BLaER1 (cell line): ENCODE measurements around the gene ARSB.

Experiments used
- H3K27ac ChIP-seq: shearing (Covaris generic); formaldehyde crosslinking; 2 replicates; pipeline ENCODE4 v1.8.1; 2022
- H3K27me3 ChIP-seq: shearing (Covaris generic); formaldehyde crosslinking; 2 replicates; pipeline ENCODE4 v1.8.1; 2022
- H3K36me3 ChIP-seq: shearing (Covaris generic); formaldehyde crosslinking; 2 replicates; pipeline ENCODE4 v1.8.1; 2022
- H3K4me1 ChIP-seq: shearing (Covaris generic); formaldehyde crosslinking; 2 replicates; pipeline ENCODE4 v1.8.1; 2022
- H3K4me2 ChIP-seq: shearing (Covaris generic); formaldehyde crosslinking; 2 replicates; pipeline ENCODE4 v1.8.1; 2022
- H3K4me3 ChIP-seq: shearing (Covaris generic); formaldehyde crosslinking; 2 replicates; pipeline ENCODE4 v1.8.1; 2022
- H3K9ac ChIP-seq: shearing (Covaris generic); formaldehyde crosslinking; 2 replicates; pipeline ENCODE4 v1.8.1; 2022
- H3K9me3 ChIP-seq: shearing (Covaris generic); formaldehyde crosslinking; 2 replicates; pipeline ENCODE4 v1.8.1; 2022
- H4K20me1 ChIP-seq: shearing (Covaris generic); formaldehyde crosslinking; 2 replicates; pipeline ENCODE4 v1.8.1; 2022
- Cebpa-rat ChIP-seq: shearing (Covaris generic); IDR thresholded peaks from 2 replicates; pipeline ENCODE4 v1.8.1; 2022

Gene ARSB

DNA sequence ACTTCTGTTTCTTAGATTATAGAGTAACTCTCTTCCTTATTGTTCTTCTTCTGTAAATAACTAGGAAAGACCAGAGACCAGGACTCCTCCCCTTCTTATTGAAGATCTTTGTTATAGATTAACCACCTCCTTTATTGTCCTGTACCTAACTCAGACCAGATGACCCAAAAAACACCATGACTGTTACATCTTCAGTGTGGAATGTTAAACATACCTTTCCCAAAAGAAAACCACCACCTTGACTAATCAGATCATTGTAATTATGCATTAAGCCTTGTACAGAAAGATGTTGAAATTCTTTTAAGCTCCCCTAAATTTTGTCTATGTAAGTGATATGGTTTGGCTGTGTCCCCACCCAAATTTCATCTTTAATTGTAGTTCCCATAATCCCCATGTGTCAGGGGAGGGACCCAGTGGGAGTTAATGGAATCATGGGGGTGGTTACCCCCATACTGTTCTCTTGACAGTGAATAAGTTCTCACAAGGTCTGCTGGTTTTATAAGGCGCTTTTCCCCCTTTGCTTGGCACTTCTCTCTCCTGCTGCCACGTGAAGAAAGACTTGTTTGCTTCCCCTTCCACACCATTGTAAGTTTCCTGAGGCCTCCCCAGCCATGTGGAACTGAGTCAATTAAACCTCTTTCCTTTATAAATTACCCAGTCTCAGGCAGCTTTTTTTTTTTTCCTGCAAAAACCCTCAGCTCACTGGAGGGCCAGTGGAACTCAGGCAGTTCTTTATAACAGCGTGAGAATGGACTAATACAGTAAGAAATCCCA lies 26.3 kb downstream of the ARSB start:
- H3K4me3 ChIP-seq: no peak overlapping the region
- no peak overlapping the region for H3K27ac ChIP-seq
- H4K20me1 ChIP-seq: no peaks in the 10 kb centered on the region
- no peaks in the 10 kb centered on the region for H3K27me3 ChIP-seq
- peaks cover 9% of the 10 kb centered on the region for H3K36me3 ChIP-seq
- no peaks in the 10 kb centered on the region for H3K4me1 ChIP-seq
- H3K9me3 ChIP-seq: no peaks in the 10 kb centered on the region
- no peak for TF ChIP-seq Cebpa-rat
- H3K4me2 ChIP-seq: no peak overlapping the region
- no peak overlapping the region for H3K9ac ChIP-seq

DNA sequence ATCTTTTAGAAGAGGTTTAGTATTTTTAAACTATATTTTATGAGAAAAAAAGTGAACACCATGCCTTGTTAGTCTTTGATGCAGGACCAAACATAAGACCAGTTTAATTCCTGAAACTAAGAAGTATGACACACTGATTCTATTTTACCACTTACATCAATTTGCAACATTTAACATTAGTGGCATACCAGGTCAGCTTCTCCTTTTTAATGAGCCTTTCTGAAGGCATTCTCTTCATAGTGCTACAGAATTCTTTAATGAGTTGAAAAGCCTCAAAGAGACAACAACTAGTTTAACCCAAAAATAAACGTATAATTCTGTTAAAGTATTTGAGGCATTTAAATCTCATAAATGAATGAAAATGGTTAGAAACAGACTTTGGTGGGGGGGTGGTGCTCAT lies 28.2 kb downstream of the ARSB start:
- Histone ChIP-seq H4K20me1 (no peaks in the 10 kb centered on the region), H3K9me3 (no peaks in the 10 kb centered on the region), H3K36me3 (peaks cover 6% of the 10 kb centered on the region), H3K4me1 (no peaks in the 10 kb centered on the region), H3K27ac (no peak overlapping the region), H3K4me3 (no peak overlapping the region), H3K4me2 (no peak overlapping the region), H3K27me3 (no peaks in the 10 kb centered on the region), H3K9ac (no peak overlapping the region)
- TF ChIP-seq Cebpa-rat: no peak

DNA sequence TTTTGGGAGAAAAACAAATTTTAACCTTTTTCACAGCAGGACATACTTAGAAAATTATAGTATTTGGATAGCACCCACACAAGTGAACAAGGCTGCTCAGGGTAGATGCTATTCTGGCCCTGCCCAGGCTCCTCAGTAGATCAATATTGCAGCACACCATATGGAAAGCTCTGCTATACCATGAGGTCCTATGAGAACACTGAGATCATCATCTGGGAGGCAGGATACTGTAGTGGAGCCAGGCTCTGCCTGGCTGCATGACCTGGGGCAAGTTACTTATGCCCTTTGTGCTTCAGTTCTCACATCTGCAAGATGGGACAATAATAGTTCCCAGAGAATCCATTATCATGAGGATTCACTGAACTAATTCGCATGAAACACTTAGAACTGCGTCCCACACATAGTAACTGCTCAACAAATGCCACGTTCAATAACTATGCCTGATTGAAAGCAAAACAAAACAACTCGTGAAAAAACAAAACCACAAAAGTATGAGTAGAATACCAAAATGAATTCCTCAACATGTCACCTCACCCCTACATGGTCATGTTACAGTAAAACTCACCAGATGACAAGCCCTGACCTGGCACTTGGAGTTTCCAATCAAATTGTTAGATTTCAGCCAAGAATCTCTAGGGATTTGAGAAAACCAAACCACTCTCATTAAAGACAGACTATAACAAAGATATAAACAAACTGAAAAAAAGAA lies 31.9 kb downstream of the ARSB start:
- TF ChIP-seq Cebpa-rat: no peak
- Histone ChIP-seq H3K9ac (no peak overlapping the region), H4K20me1 (no peaks in the 10 kb centered on the region), H3K9me3 (no peaks in the 10 kb centered on the region), H3K4me1 (no peaks in the 10 kb centered on the region), H3K27ac (no peak overlapping the region), H3K36me3 (peaks cover 6% of the 10 kb centered on the region; the same call in 1 of the 2 replicates), H3K4me3 (no peak overlapping the region), H3K4me2 (no peak overlapping the region), H3K27me3 (no peaks in the 10 kb centered on the region)

DNA sequence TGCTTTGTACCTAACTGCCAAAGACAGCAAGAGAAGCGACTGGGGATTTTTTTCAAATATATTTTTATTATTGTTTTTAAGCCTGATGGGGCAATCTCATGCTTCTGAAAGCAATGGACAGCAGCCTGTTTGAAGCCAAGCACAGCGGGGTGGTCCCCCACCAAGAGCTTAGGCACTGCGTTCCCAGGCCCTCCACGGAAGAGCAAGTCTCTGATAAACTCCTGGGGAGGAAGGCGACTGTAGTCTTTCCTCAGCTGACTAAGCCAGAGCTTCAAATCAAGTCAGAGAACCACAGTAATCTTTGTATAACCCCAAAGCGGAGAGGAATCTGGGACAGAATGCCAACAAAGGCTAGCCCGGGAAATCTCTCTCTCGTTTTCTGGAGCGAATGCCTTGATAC lies 54.4 kb downstream of the ARSB start:
- H3K4me3 ChIP-seq: no peak overlapping the region
- H3K9ac ChIP-seq: no peak overlapping the region
- H3K36me3 ChIP-seq: no peaks in the 10 kb centered on the region
- H3K9me3 ChIP-seq: no peaks in the 10 kb centered on the region
- no peaks in the 10 kb centered on the region for H3K4me1 ChIP-seq
- no peaks in the 10 kb centered on the region for H3K27me3 ChIP-seq
- TF ChIP-seq Cebpa-rat: no peak
- no peak overlapping the region for H3K27ac ChIP-seq
- H3K4me2 ChIP-seq: no peak overlapping the region
- no peaks in the 10 kb centered on the region for H4K20me1 ChIP-seq

DNA sequence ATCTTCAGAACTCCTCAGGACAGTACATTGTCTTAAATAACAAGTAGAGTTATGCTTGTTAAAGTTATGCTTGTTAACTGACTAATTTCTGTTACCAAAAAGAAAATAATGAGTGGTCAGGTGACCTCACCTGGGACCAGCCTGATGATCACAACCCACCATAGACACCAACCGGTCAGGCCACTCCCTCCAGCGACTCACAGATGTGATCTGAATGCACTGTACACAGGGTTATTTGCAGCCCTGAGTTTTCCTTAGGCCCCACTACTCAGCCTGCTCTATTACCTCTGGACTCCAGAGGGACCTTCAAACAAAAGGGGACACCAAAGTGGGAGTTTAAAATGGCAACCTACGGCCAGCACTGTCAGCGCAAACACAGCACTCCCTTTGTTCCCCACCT lies 55.3 kb downstream of the ARSB start:
- no peak for TF ChIP-seq Cebpa-rat
- no peaks in the 10 kb centered on the region for H3K9me3 ChIP-seq
- no peaks in the 10 kb centered on the region for H3K36me3 ChIP-seq
- no peaks in the 10 kb centered on the region for H3K4me1 ChIP-seq
- H3K4me2 ChIP-seq: no peak overlapping the region
- H3K27ac ChIP-seq: no peak overlapping the region
- no peaks in the 10 kb centered on the region for H3K27me3 ChIP-seq
- no peaks in the 10 kb centered on the region for H4K20me1 ChIP-seq
- H3K9ac ChIP-seq: no peak overlapping the region
- H3K4me3 ChIP-seq: no peak overlapping the region

DNA sequence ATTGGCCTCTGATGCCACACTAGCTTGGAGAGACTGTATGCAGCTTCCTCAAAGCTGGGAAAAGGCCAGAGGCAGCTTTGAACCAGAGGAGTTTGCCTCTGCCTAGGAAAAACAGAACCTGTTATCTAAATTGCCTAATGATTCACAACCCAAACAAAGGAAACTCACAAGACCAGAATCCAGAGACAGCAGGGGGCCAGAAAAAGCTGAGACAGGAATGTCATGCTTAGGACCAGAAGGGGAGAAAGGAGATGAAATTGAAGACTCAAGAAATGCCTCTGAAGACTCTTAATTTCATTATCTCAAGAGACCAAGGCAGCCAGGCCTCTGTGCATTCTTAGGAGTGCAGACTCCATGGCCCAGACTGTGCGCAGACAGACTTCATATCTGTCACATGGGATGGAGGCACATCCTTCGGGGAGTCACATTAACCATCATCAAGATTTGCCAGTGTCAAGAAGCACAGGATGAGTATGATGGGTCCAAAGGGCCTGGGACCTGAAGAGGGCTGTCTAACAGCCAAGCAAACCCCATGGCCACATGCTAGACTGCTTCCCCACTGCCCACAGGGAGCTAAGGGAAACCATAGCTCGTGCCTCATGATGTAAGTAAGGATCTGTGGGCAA lies 57.3 kb downstream of the ARSB start:
- Histone ChIP-seq H4K20me1 (no peaks in the 10 kb centered on the region), H3K4me1 (no peaks in the 10 kb centered on the region), H3K4me2 (no peak overlapping the region), H3K36me3 (no peaks in the 10 kb centered on the region), H3K9ac (no peak overlapping the region), H3K27ac (no peak overlapping the region), H3K27me3 (no peaks in the 10 kb centered on the region), H3K9me3 (no peaks in the 10 kb centered on the region), H3K4me3 (no peak overlapping the region)
- TF ChIP-seq Cebpa-rat: no peak

DNA sequence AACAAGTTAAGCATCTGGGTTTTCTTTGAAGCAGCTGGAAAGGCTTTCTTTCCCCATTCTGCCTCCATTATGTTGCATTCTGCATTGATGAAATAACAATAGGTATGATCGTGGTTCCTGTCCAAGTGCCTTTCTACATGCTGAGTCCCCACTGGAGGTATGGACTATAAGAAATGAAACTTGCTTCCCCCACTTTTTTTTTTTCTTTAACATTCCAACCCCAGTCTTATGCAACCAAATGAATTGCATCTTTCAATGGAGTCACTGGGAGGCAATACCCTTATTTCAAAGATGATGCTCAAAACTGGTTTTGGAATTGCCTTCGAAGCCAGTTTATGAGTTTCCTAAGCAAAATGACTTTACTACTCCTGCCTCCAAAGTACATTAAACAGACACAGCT lies 58.9 kb downstream of the ARSB start:
- Histone ChIP-seq H3K36me3 (no peaks in the 10 kb centered on the region), H3K4me2 (no peak overlapping the region), H3K9ac (no peak overlapping the region), H3K4me1 (no peaks in the 10 kb centered on the region), H3K27me3 (no peaks in the 10 kb centered on the region), H3K9me3 (no peaks in the 10 kb centered on the region), H3K4me3 (no peak overlapping the region), H3K27ac (no peak overlapping the region), H4K20me1 (no peaks in the 10 kb centered on the region)
- TF ChIP-seq Cebpa-rat: no peak

DNA sequence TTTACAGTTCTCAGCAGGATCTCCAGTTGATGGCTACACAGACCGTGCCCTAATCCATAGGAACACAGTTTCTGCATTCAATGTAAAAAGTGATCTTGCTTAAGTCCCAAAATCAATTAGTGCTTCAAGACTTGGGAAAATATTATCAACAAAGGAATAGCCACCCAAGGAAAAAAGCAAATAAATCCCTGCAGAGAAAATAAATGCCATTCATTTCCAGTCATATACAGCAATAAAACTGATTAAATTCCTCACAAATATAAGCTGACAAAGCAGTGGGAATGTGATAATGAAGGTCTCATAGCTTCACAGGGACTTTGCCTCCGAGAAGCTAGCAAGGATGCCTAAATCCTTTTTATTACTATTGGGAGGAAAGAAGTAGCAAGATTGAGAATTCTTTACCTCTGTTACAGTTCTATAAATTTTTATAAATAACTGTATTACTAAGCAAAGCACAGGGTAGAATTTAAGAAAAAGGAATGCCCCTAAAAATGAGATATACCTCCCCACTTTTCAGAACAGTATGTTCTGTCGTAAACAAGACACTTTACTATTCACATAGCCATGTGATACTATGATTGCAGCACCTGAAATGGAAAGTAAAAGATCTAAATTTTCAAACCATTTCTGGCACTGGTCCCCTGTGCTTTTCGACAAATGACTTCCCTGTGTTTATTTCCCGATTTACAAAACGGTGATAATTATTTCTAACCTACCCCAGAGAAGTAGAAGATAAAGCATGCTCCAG lies 59.8 kb downstream of the ARSB start:
- TF ChIP-seq Cebpa-rat: no peak
- H3K27ac ChIP-seq: no peak overlapping the region
- no peaks in the 10 kb centered on the region for H3K27me3 ChIP-seq
- no peaks in the 10 kb centered on the region for H3K9me3 ChIP-seq
- no peak overlapping the region for H3K4me2 ChIP-seq
- H3K4me3 ChIP-seq: no peak overlapping the region
- no peaks in the 10 kb centered on the region for H3K4me1 ChIP-seq
- H3K9ac ChIP-seq: no peak overlapping the region
- no peaks in the 10 kb centered on the region for H3K36me3 ChIP-seq
- no peaks in the 10 kb centered on the region for H4K20me1 ChIP-seq

DNA sequence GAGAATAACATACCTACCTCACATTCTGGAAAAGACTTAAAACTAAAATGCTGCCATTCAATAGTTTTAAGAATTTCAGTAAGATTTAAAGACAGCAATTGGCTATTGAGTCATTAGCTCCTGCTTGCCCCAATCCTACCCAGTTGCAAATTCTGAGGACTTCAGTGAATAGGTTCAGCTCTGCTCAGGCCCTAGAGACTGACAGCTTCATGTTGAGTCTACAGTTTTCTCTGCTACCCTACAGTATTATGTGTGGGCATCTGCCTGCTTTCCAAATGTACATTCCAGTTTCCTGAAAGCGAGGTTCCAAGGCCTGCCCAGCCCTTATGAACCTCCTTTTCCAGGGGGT lies 61.5 kb downstream of the ARSB start:
- no peaks in the 10 kb centered on the region for H3K27me3 ChIP-seq
- H3K4me1 ChIP-seq: no peaks in the 10 kb centered on the region
- no peaks in the 10 kb centered on the region for H4K20me1 ChIP-seq
- H3K4me3 ChIP-seq: no peak overlapping the region
- TF ChIP-seq Cebpa-rat: no peak
- H3K9me3 ChIP-seq: no peaks in the 10 kb centered on the region
- H3K27ac ChIP-seq: no peak overlapping the region
- no peak overlapping the region for H3K9ac ChIP-seq
- H3K36me3 ChIP-seq: no peaks in the 10 kb centered on the region
- H3K4me2 ChIP-seq: no peak overlapping the region
